Neural cell (in vitro differentiated cells): ENCODE measurements around the gene PCDH10. TPM values are rescaled to one million over a fixed set of nuclear protein-coding genes. Genes with fewer than 3 reads are reported as not detected.

Source experiments
- H2AFZ ChIP-seq: fragments of 200-600, 300-800 bp; sonication (generic), shearing (Covaris generic); 2 replicates; pipeline ENCODE4 v1.6.0; 2014; ENCODE audit warnings: low read depth, mild to moderate bottlenecking, antibody characterized with exemption, low read length, moderate library complexity
- H3F3A ChIP-seq: fragments of 200-600 bp; shearing (Covaris generic); 2 replicates; pipeline ENCODE4 v1.6.1; 2016; ENCODE audit warnings: mild to moderate bottlenecking, moderate library complexity, mixed read lengths, antibody characterized with exemption, low read length; ENCODE audit not compliant: insufficient read depth, poor library complexity, severe bottlenecking
- H3K27ac ChIP-seq: fragments of 200-600, 300-800 bp; sonication (generic), shearing (Covaris generic); 2 replicates; pipeline ENCODE4 v1.5.1; 2014; ENCODE audit warnings: mild to moderate bottlenecking, low read length, moderate library complexity
- H3K27me3 ChIP-seq: fragments of 300-800, 200-600 bp; sonication (generic), shearing (Covaris generic); 2 replicates; pipeline ENCODE4 v1.6.0; 2014; ENCODE audit warnings: mild to moderate bottlenecking, low read depth, low read length, moderate library complexity; ENCODE audit not compliant: insufficient read depth
- H3K36me3 ChIP-seq: fragments of 300-800, 200-600 bp; sonication (generic), shearing (Covaris generic); 2 replicates; pipeline ENCODE4 v1.5.1; 2014; ENCODE audit warnings: mild to moderate bottlenecking, antibody characterized with exemption, low read length, moderate library complexity; ENCODE audit not compliant: insufficient read depth
- H3K4me2 ChIP-seq: fragments of 300-800, 200-600 bp; sonication (generic), shearing (Covaris generic); 2 replicates; pipeline ENCODE4 v1.6.0; 2014; ENCODE audit warnings: mild to moderate bottlenecking, low read length
- H3K4me3 ChIP-seq: fragments of 300-800, 200-600 bp; sonication (generic), shearing (Covaris generic); 2 replicates; pipeline ENCODE4 v1.5.1; 2014; ENCODE audit warnings: mild to moderate bottlenecking, low read length, moderate library complexity
- H3K79me2 ChIP-seq: fragments of 200-600 bp; shearing (Covaris generic); replicated peaks from 2 replicates; pipeline ENCODE4 v1.6.0; 2014; ENCODE audit warnings: mild to moderate bottlenecking, low read length, moderate library complexity; ENCODE audit not compliant: insufficient read depth
- H3K9ac ChIP-seq: fragments of 300-800, 200-600 bp; sonication (generic), shearing (Covaris generic); 2 replicates; pipeline ENCODE4 v1.6.1; 2016; ENCODE audit warnings: mild to moderate bottlenecking, low read length, mixed read lengths
- H3K9me2 ChIP-seq: fragments of 200-600 bp; shearing (Covaris generic); 2 replicates; pipeline ENCODE4 v1.6.1; 2016; ENCODE audit warnings: mild to moderate bottlenecking, low read length, mixed read lengths; ENCODE audit not compliant: insufficient read depth
- H3K9me3 ChIP-seq: fragments of 200-600, 300-800 bp; sonication (generic), shearing (Covaris generic); 2 replicates; pipeline ENCODE4 v1.6.1; 2016; ENCODE audit warnings: mild to moderate bottlenecking, mixed run types, low read length, moderate library complexity, mixed read lengths
- H4K20me1 ChIP-seq: fragments of 200-600 bp; shearing (Covaris generic); 2 replicates; pipeline ENCODE4 v1.6.1; 2016; ENCODE audit warnings: mild to moderate bottlenecking, mixed run types; ENCODE audit not compliant: insufficient read depth
- CTCF ChIP-seq: fragments of 450-650 bp; IDR thresholded peaks from 2 replicates; pipeline ENCODE4 v1.5.1; 2014; ENCODE audit warnings: antibody characterized with exemption, mild to moderate bottlenecking, moderate library complexity; ENCODE audit not compliant: poor library complexity, severe bottlenecking
- EP300 ChIP-seq: fragments of 450-650 bp; conservative IDR thresholded peaks from 2 replicates; pipeline ENCODE4 v1.6.1; 2014; ENCODE audit warnings: antibody characterized with exemption, mild to moderate bottlenecking, moderate library complexity; ENCODE audit not compliant: poor library complexity, severe bottlenecking
- EZH2 ChIP-seq: fragments of 200-600, 300-800 bp; shearing (Covaris generic), sonication (generic); IDR thresholded peaks from 2 replicates; pipeline ENCODE4 v1.6.1; 2014; ENCODE audit warnings: antibody characterized with exemption, low read length, borderline replicate concordance, mild to moderate bottlenecking; ENCODE audit not compliant: insufficient read depth, poor library complexity, severe bottlenecking
- MXI1 ChIP-seq: fragments of 450-650 bp; conservative IDR thresholded peaks from 2 replicates; pipeline ENCODE4 v1.6.1; 2014; ENCODE audit warnings: antibody characterized with exemption, mild to moderate bottlenecking; ENCODE audit not compliant: poor library complexity, severe bottlenecking
- POLR2AphosphoS5 ChIP-seq: IDR thresholded peaks from 2 replicates; pipeline ENCODE4 v1.6.1; 2012
- REST ChIP-seq: IDR thresholded peaks from 2 replicates; pipeline ENCODE4 v1.6.1; 2012; ENCODE audit warnings: borderline replicate concordance
- SMC3 ChIP-seq: fragments of 450-650 bp; conservative IDR thresholded peaks from 2 replicates; pipeline ENCODE4 v1.6.1; 2014; ENCODE audit warnings: antibody characterized with exemption, mild to moderate bottlenecking, moderate library complexity; ENCODE audit not compliant: poor library complexity
- TAF1 ChIP-seq: IDR thresholded peaks from 2 replicates; pipeline ENCODE4 v1.6.1; 2012; ENCODE audit warnings: low read depth
- polyA plus RNA-seq: library from polyadenylated mRNA; depleted of rRNA; stranded (reverse); fragments of >200 nt; gene quantifications from 2 replicates; pipeline ENCODE4 v1.2.3, GENCODE V29; 2014

Gene PCDH10
- polyA plus RNA-seq, 1 donor from 2014 or later, result 37.0 TPM

- H3K4me2 ChIP-seq, result peak overlapping the region; percentile 68
- peak overlapping the region; percentile 63 for H3K9ac ChIP-seq
- H3K9me2 ChIP-seq, result no peaks in the 10 kb centered on the region
- H3K79me2 ChIP-seq, result no peaks in the 10 kb centered on the region
- TF ChIP-seq TAF1 (no peak), POLR2AphosphoS5 (no peak), REST (no peak), MXI1 (no peak)
- H3K36me3 ChIP-seq, result no peaks in the 10 kb centered on the region
- peak overlapping the region; percentile 55 for H3K27ac ChIP-seq
- H4K20me1 ChIP-seq, result no peaks in the 10 kb centered on the region
- H3K4me3 ChIP-seq, result peak overlapping the region; percentile 81
- H3K27me3 ChIP-seq, result peaks cover 43% of the 10 kb centered on the region
- H3K9me3 ChIP-seq, result no peaks in the 10 kb centered on the region
- H3F3A ChIP-seq, result peaks cover 2% of the 10 kb centered on the region
- H2AFZ ChIP-seq, result peak overlapping the region; percentile 7
Measured at GRCh38 chr4:133147286-133147821, 1.7 kb upstream of the PCDH10 start.

- Histone ChIP-seq H2AFZ (peak overlapping the region; percentile 25), H3K9ac (peak overlapping the region; percentile 63), H3F3A (peaks cover 2% of the 10 kb centered on the region), H3K27me3 (peaks cover 47% of the 10 kb centered on the region), H3K4me2 (peak overlapping the region; percentile 68), H4K20me1 (no peaks in the 10 kb centered on the region), H3K27ac (peak overlapping the region; percentile 55), H3K4me3 (peak overlapping the region; percentile 81), H3K79me2 (no peaks in the 10 kb centered on the region), H3K36me3 (no peaks in the 10 kb centered on the region), H3K9me3 (no peaks in the 10 kb centered on the region), H3K9me2 (no peaks in the 10 kb centered on the region)
- no peak for TF ChIP-seq CTCF
- TF ChIP-seq EZH2, result no peak
- TF ChIP-seq TAF1, result no peak
- TF ChIP-seq EP300, result no peak
- TF ChIP-seq SMC3, result no peak
- no peak for TF ChIP-seq REST
Measured at GRCh38 chr4:133147921-133148689, 989 bp upstream of the PCDH10 start.
